ENCODE measurements around the gene LDLRAD4. TPM values are rescaled to one million over a fixed set of nuclear protein-coding genes. Genes with fewer than 3 reads are reported as not detected.
A peak's percentile ranks its signal among the peaks of the same experiment; 100 is the strongest.

Gene LDLRAD4
- total RNA-seq, 4 donors from 2014 or later, result 2.7 to 22.5 (median 10.8) TPM

- no peak overlapping the region for H3K4me3 ChIP-seq (ENCODE audit: low read depth, poor library complexity, severe bottlenecking)
- WGBS, 2 donors, result 72 to 75% methylated on average over 2 of the region's 2 CpGs
- no peak for TF ChIP-seq POLR2A (IDR thresholded peaks at IDR 0.05)
- TF ChIP-seq CTCF (IDR thresholded peaks at IDR 0.05), result no peak
- peak in 1 of 2 donors; percentile 68 for DNase-seq (ENCODE audit: low spot score in 2 of 2)
- intact Hi-C loops (cut with DNase I; ENCODE audit: low total_unique reads), result no loop called here
These were observed 140.7 kb downstream of the LDLRAD4 start for GRCh38 chr18:13359210-13359609.

GRCh38 chr18:13361431-13361830 lies 142.9 kb downstream of the LDLRAD4 start:
- no peak for TF ChIP-seq CTCF (IDR thresholded peaks at IDR 0.05)
- no peak for TF ChIP-seq POLR2A (IDR thresholded peaks at IDR 0.05)
- no peak overlapping the region for H3K4me3 ChIP-seq (ENCODE audit: low read depth, poor library complexity, severe bottlenecking)
- 85 to 87% methylated on average over 3 of the region's 3 CpGs for WGBS, 2 donors
- DNase-seq (ENCODE audit: low spot score in 2 of 2), result no peak
- intact Hi-C loops (cut with DNase I; ENCODE audit: low total_unique reads), result no loop called here

- DNase-seq (ENCODE audit: low spot score in 2 of 2), result no peak
- no peak overlapping the region for H3K4me3 ChIP-seq (ENCODE audit: low read depth, poor library complexity, severe bottlenecking)
- TF ChIP-seq CTCF (IDR thresholded peaks at IDR 0.05) (no peak), POLR2A (IDR thresholded peaks at IDR 0.05) (no peak)
- 87 to 91% methylated on average over 8 of the region's 8 CpGs for WGBS, 2 donors
- intact Hi-C loops (cut with DNase I; ENCODE audit: low total_unique reads), result no loop called here
These were observed 143.5 kb downstream of the LDLRAD4 start for GRCh38 chr18:13362051-13362450.

- no peak for DNase-seq (ENCODE audit: low spot score in 2 of 2)
- H3K4me3 ChIP-seq (ENCODE audit: low read depth, poor library complexity, severe bottlenecking), result no peak overlapping the region
- intact Hi-C loops (cut with DNase I; ENCODE audit: low total_unique reads), result no loop called here
- no peak for TF ChIP-seq CTCF (IDR thresholded peaks at IDR 0.05)
- WGBS, 2 donors, result 83 to 87% methylated on average over 2 of the region's 2 CpGs
These were observed 144.0 kb downstream of the LDLRAD4 start for GRCh38 chr18:13362607-13363006.

GRCh38 chr18:13363359-13363758 lies 144.8 kb downstream of the LDLRAD4 start:
- H3K4me3 ChIP-seq (ENCODE audit: low read depth, poor library complexity, severe bottlenecking), result no peak overlapping the region
- no peak for DNase-seq (ENCODE audit: low spot score in 2 of 2)
- 38 to 50% methylated on average over 4 of the region's 4 CpGs for WGBS, 2 donors
- TF ChIP-seq CTCF (IDR thresholded peaks at IDR 0.05), result no peak
- TF ChIP-seq POLR2A (IDR thresholded peaks at IDR 0.05), result no peak
- intact Hi-C loops (cut with DNase I; ENCODE audit: low total_unique reads), result no loop called here

- no peak for TF ChIP-seq CTCF (IDR thresholded peaks at IDR 0.05)
- WGBS, 2 donors, result 85 to 86% methylated on average over 7 of the region's 7 CpGs
- intact Hi-C loops (cut with DNase I; ENCODE audit: low total_unique reads), result no loop called here
- no peak overlapping the region for H3K4me3 ChIP-seq (ENCODE audit: low read depth, poor library complexity, severe bottlenecking)
- peak in 1 of 2 donors; percentile 61 for DNase-seq (ENCODE audit: low spot score in 2 of 2)
These were observed 146.2 kb downstream of the LDLRAD4 start for GRCh38 chr18:13364721-13365205.

Measured in lower leg skin (tissue), 4 donors.